Measurements from ENCODE around the gene IRF2BPL. TPM values are rescaled to one million over a fixed set of nuclear protein-coding genes. Genes with fewer than 3 reads are reported as not detected.

IRF2BPL gene
- total and polyA plus RNA-seq, 9 of the 15 experiments (the other 6 are each of a cell fraction or from before 2014, with no cell fraction given) = 0.52 to 21.6 (median 2.5) TPM

DNA sequence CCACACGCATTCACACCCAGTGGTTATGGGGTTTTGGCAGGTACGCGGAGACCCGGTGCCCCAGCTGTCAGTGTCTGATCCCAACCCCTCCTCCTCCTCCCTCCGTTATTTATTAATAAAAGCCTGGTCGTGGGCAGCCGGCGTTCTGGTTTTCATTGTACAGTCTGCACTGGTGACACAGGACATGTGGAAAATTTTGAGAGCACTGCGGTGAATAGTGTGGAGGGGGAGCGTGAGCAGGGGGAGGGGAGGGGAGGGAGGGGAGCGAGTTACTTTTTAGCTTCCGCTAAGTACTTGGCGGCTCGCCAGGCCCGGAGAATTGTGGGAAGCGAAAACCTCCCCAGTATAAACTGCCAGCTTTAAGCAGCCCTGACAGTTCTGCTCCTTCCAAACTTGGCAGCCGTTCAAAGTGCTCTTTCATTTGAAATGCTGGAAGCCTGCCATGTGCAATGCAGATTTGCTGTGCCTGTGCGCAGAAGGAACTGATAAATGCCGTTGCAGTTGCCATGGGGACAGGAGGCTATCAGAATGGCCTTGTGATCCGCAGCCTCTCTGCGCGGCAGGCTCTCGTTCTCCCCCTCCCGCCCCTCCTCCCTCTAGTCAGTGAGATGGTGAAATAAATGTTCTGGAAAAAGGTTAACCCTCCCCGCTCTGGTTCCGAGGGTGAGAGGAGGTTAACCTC, 11.7 kb upstream of the IRF2BPL start (continued):
- TF ChIP-seq, protein P1, sequence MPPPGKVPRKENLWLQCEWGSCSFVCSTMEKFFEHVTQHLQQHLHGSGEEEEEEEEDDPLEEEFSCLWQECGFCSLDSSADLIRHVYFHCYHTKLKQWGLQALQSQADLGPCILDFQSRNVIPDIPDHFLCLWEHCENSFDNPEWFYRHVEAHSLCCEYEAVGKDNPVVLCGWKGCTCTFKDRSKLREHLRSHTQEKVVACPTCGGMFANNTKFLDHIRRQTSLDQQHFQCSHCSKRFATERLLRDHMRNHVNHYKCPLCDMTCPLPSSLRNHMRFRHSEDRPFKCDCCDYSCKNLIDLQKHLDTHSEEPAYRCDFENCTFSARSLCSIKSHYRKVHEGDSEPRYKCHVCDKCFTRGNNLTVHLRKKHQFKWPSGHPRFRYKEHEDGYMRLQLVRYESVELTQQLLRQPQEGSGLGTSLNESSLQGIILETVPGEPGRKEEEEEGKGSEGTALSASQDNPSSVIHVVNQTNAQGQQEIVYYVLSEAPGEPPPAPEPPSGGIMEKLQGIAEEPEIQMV (tag; conservative IDR thresholded peaks at IDR 0.05; ENCODE audit: low read depth) = no peak
- TF ChIP-seq, protein P2, sequence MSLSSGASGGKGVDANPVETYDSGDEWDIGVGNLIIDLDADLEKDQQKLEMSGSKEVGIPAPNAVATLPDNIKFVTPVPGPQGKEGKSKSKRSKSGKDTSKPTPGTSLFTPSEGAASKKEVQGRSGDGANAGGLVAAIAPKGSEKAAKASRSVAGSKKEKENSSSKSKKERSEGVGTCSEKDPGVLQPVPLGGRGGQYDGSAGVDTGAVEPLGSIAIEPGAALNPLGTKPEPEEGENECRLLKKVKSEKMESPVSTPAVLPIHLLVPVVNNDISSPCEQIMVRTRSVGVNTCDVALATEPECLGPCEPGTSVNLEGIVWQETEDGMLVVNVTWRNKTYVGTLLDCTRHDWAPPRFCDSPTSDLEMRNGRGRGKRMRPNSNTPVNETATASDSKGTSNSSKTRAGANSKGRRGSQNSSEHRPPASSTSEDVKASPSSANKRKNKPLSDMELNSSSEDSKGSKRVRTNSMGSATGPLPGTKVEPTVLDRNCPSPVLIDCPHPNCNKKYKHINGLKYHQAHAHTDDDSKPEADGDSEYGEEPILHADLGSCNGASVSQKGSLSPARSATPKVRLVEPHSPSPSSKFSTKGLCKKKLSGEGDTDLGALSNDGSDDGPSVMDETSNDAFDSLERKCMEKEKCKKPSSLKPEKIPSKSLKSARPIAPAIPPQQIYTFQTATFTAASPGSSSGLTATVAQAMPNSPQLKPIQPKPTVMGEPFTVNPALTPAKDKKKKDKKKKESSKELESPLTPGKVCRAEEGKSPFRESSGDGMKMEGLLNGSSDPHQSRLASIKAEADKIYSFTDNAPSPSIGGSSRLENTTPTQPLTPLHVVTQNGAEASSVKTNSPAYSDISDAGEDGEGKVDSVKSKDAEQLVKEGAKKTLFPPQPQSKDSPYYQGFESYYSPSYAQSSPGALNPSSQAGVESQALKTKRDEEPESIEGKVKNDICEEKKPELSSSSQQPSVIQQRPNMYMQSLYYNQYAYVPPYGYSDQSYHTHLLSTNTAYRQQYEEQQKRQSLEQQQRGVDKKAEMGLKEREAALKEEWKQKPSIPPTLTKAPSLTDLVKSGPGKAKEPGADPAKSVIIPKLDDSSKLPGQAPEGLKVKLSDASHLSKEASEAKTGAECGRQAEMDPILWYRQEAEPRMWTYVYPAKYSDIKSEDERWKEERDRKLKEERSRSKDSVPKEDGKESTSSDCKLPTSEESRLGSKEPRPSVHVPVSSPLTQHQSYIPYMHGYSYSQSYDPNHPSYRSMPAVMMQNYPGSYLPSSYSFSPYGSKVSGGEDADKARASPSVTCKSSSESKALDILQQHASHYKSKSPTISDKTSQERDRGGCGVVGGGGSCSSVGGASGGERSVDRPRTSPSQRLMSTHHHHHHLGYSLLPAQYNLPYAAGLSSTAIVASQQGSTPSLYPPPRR (CRISPR knock-in tag; IDR thresholded peaks at IDR 0.05; ENCODE audit: borderline replicate concordance) = no peak
- TF ChIP-seq PCBP1 (IDR thresholded peaks at IDR 0.05; ENCODE audit: low read depth, low read length, poor library complexity, severe bottlenecking) = no peak
- TF ChIP-seq, protein P3, sequence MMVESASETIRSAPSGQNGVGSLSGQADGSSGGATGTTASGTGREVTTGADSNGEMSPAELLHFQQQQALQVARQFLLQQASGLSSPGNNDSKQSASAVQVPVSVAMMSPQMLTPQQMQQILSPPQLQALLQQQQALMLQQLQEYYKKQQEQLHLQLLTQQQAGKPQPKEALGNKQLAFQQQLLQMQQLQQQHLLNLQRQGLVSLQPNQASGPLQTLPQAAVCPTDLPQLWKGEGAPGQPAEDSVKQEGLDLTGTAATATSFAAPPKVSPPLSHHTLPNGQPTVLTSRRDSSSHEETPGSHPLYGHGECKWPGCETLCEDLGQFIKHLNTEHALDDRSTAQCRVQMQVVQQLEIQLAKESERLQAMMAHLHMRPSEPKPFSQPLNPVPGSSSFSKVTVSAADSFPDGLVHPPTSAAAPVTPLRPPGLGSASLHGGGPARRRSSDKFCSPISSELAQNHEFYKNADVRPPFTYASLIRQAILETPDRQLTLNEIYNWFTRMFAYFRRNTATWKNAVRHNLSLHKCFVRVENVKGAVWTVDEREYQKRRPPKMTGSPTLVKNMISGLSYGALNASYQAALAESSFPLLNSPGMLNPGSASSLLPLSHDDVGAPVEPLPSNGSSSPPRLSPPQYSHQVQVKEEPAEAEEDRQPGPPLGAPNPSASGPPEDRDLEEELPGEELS (CRISPR knock-in tag; IDR thresholded peaks at IDR 0.05; ENCODE audit: borderline replicate concordance) = no peak
- TF ChIP-seq HDGF (IDR thresholded peaks at IDR 0.05) = no peak
- no peak for TF ChIP-seq MAFF (IDR thresholded peaks at IDR 0.05; ENCODE audit: low read length)
- TF ChIP-seq, protein P4, sequence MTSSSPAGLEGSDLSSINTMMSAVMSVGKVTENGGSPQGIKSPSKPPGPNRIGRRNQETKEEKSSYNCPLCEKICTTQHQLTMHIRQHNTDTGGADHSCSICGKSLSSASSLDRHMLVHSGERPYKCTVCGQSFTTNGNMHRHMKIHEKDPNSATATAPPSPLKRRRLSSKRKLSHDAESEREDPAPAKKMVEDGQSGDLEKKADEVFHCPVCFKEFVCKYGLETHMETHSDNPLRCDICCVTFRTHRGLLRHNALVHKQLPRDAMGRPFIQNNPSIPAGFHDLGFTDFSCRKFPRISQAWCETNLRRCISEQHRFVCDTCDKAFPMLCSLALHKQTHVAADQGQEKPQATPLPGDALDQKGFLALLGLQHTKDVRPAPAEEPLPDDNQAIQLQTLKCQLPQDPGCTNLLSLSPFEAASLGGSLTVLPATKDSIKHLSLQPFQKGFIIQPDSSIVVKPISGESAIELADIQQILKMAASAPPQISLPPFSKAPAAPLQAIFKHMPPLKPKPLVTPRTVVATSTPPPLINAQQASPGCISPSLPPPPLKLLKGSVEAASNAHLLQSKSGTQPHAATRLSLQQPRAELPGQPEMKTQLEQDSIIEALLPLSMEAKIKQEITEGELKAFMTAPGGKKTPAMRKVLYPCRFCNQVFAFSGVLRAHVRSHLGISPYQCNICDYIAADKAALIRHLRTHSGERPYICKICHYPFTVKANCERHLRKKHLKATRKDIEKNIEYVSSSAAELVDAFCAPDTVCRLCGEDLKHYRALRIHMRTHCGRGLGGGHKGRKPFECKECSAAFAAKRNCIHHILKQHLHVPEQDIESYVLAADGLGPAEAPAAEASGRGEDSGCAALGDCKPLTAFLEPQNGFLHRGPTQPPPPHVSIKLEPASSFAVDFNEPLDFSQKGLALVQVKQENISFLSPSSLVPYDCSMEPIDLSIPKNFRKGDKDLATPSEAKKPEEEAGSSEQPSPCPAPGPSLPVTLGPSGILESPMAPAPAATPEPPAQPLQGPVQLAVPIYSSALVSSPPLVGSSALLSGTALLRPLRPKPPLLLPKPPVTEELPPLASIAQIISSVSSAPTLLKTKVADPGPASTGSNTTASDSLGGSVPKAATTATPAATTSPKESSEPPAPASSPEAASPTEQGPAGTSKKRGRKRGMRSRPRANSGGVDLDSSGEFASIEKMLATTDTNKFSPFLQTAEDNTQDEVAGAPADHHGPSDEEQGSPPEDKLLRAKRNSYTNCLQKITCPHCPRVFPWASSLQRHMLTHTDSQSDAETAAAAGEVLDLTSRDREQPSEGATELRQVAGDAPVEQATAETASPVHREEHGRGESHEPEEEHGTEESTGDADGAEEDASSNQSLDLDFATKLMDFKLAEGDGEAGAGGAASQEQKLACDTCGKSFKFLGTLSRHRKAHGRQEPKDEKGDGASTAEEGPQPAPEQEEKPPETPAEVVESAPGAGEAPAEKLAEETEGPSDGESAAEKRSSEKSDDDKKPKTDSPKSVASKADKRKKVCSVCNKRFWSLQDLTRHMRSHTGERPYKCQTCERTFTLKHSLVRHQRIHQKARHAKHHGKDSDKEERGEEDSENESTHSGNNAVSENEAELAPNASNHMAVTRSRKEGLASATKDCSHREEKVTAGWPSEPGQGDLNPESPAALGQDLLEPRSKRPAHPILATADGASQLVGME (CRISPR knock-in tag; IDR thresholded peaks at IDR 0.05) = no peak
- TF ChIP-seq RFX5 (IDR thresholded peaks at IDR 0.05; ENCODE audit: low read depth, low read length) = no peak
- peak; percentile 94 for TF ChIP-seq SMAD1 (IDR thresholded peaks at IDR 0.05; ENCODE audit: low read depth, low read length, partially characterized antibody)
- no peak for TF ChIP-seq FOS (IDR thresholded peaks at IDR 0.05; ENCODE audit: extremely low read depth, insufficient read length)
- TF ChIP-seq HIVEP1 (CRISPR knock-in tag; IDR thresholded peaks at IDR 0.05) = no peak

Data from K562 (cell line).